Measurements from ENCODE around the gene PGM5.

The PGM5 gene

DNA sequence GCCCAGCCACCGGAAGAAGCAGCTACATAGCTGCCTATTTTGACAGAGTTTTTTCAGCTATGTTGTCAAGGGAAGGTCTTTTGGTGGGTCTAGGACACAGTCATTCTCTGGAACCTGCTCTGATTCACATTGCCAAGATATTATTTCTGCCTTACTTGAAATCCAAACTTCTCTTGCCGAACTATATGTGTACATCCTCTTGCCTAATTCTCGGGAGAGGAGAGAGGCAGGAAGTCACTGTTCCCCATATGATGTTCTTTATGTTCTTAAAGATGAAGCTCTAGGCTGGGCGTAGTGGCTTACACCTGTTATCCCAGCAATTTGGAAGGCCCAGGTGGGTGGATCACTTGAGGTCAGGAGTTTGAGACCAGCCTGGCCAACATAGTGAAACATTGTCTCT is 175.7 kb downstream of the PGM5 start:
- H3K9me3 ChIP-seq (ENCODE audit: insufficient read depth, low read depth, low read length): no peaks in the 10 kb centered on the region
- no peaks in the 10 kb centered on the region for H3K36me3 ChIP-seq (ENCODE audit: insufficient read depth, low read length)
- H4K20me1 ChIP-seq (ENCODE audit: insufficient read depth, low read length, poor library complexity, severe bottlenecking): no peaks in the 10 kb centered on the region
- TF ChIP-seq EZH2phosphoT487 (IDR thresholded peaks at IDR 0.05; ENCODE audit: borderline replicate concordance): no peak
- TF ChIP-seq, protein P1, sequence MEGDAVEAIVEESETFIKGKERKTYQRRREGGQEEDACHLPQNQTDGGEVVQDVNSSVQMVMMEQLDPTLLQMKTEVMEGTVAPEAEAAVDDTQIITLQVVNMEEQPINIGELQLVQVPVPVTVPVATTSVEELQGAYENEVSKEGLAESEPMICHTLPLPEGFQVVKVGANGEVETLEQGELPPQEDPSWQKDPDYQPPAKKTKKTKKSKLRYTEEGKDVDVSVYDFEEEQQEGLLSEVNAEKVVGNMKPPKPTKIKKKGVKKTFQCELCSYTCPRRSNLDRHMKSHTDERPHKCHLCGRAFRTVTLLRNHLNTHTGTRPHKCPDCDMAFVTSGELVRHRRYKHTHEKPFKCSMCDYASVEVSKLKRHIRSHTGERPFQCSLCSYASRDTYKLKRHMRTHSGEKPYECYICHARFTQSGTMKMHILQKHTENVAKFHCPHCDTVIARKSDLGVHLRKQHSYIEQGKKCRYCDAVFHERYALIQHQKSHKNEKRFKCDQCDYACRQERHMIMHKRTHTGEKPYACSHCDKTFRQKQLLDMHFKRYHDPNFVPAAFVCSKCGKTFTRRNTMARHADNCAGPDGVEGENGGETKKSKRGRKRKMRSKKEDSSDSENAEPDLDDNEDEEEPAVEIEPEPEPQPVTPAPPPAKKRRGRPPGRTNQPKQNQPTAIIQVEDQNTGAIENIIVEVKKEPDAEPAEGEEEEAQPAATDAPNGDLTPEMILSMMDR (conservative IDR thresholded peaks at IDR 0.05; ENCODE audit: low read length): no peak
- no peak overlapping the region for H3K9ac ChIP-seq (ENCODE audit: low read depth, low read length, poor library complexity, severe bottlenecking)
- H3K4me2 ChIP-seq (ENCODE audit: low read depth, low read length, poor library complexity, severe bottlenecking): no peak overlapping the region
- H3K4me1 ChIP-seq (ENCODE audit: insufficient read depth, low read length, poor library complexity, severe bottlenecking): no peaks in the 10 kb centered on the region
- H3K27me3 ChIP-seq (ENCODE audit: insufficient read depth, low read length, poor library complexity, severe bottlenecking): no peaks in the 10 kb centered on the region
- H3K79me2 ChIP-seq (ENCODE audit: insufficient read depth, low read length): no peaks in the 10 kb centered on the region
- no peaks in the 10 kb centered on the region for H3F3A ChIP-seq (ENCODE audit: low read depth)
- no peak overlapping the region for H2AFZ ChIP-seq (ENCODE audit: low read length)
- no peak overlapping the region for H3K4me3 ChIP-seq (ENCODE audit: low read length, poor library complexity, severe bottlenecking)
- no peaks in the 10 kb centered on the region for H3K9me2 ChIP-seq (replicated peaks; ENCODE audit: low read depth, low read length)

DNA sequence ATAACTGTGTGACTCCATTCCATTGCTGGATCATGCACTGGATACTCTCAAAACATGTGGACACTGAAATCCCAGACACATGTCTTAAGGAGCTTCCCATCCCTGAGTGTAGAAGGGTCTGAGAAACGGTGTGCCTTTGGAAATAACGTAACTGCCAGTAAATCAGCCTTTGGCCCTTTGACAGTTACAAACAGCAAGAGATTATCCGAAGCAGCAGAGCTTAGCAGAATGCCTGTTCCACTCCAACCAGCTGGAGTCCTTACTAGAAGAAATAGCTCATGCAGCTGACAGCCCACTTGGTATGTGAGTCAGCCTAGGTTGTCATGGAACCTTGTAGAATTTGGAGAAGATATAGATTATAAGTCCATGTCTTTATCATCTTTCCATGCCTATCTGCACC is 177.3 kb downstream of the PGM5 start:
- Histone ChIP-seq H2AFZ (ENCODE audit: low read length) (no peak overlapping the region), H3K4me3 (ENCODE audit: low read length, poor library complexity, severe bottlenecking) (no peak overlapping the region), H4K20me1 (ENCODE audit: insufficient read depth, low read length, poor library complexity, severe bottlenecking) (no peaks in the 10 kb centered on the region), H3K36me3 (ENCODE audit: insufficient read depth, low read length) (no peaks in the 10 kb centered on the region), H3K9me3 (ENCODE audit: insufficient read depth, low read depth, low read length) (no peaks in the 10 kb centered on the region), H3K4me1 (ENCODE audit: insufficient read depth, low read length, poor library complexity, severe bottlenecking) (no peaks in the 10 kb centered on the region), H3K9ac (ENCODE audit: low read depth, low read length, poor library complexity, severe bottlenecking) (no peak overlapping the region), H3K4me2 (ENCODE audit: low read depth, low read length, poor library complexity, severe bottlenecking) (no peak overlapping the region), H3K9me2 (replicated peaks; ENCODE audit: low read depth, low read length) (no peaks in the 10 kb centered on the region), H3F3A (ENCODE audit: low read depth) (no peaks in the 10 kb centered on the region), H3K79me2 (ENCODE audit: insufficient read depth, low read length) (no peaks in the 10 kb centered on the region), H3K27me3 (ENCODE audit: insufficient read depth, low read length, poor library complexity, severe bottlenecking) (no peaks in the 10 kb centered on the region)
- TF ChIP-seq, protein P1 (conservative IDR thresholded peaks at IDR 0.05; ENCODE audit: low read length): no peak
- no peak for TF ChIP-seq EZH2phosphoT487 (IDR thresholded peaks at IDR 0.05; ENCODE audit: borderline replicate concordance)

DNA sequence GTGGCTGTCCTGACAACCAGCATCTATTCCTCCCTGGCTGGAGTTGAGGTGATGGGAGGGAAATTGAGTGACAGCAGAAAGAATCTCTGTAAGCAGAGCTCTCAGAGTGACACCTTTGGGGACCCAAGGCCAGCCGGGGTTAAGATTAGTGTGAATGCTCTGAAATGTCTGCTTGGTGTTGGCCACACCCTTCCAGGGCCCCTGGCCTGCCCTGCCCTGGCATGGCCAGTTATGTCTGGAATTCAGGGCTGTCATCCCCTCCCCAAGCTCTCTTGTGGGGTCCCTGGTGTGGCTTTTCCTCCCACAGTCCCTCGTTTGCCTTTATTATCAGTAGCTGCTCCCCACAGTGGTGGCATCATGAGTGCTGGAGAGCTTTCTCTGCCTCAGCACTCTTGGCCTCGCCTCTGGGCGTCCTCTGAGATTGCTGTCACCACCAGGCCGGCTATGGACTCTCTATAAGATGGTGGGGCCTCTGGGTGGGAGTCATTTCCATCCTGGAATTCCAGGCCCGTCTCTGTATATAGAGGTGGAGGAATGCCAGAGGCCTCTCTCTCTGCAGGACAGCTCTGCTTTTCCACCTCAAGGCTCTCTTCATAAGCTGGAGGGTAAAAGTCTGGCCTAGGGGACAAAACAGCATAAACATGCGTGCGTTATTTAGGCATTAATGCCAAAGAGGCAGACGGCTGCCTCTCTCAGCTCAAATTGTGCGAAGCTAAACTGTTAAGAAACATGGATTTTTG is 180.6 kb downstream of the PGM5 start:
- H3K36me3 ChIP-seq (ENCODE audit: insufficient read depth, low read length): no peaks in the 10 kb centered on the region
- no peak overlapping the region for H2AFZ ChIP-seq (ENCODE audit: low read length)
- no peaks in the 10 kb centered on the region for H3K4me1 ChIP-seq (ENCODE audit: insufficient read depth, low read length, poor library complexity, severe bottlenecking)
- H3K9me2 ChIP-seq (replicated peaks; ENCODE audit: low read depth, low read length): no peaks in the 10 kb centered on the region
- H3K4me3 ChIP-seq (ENCODE audit: low read length, poor library complexity, severe bottlenecking): no peak overlapping the region
- no peak overlapping the region for H3K9ac ChIP-seq (ENCODE audit: low read depth, low read length, poor library complexity, severe bottlenecking)
- no peaks in the 10 kb centered on the region for H3K9me3 ChIP-seq (ENCODE audit: insufficient read depth, low read depth, low read length)
- no peaks in the 10 kb centered on the region for H3K79me2 ChIP-seq (ENCODE audit: insufficient read depth, low read length)
- no peak overlapping the region for H3K4me2 ChIP-seq (ENCODE audit: low read depth, low read length, poor library complexity, severe bottlenecking)
- no peaks in the 10 kb centered on the region for H3F3A ChIP-seq (ENCODE audit: low read depth)
- no peaks in the 10 kb centered on the region for H3K27me3 ChIP-seq (ENCODE audit: insufficient read depth, low read length, poor library complexity, severe bottlenecking)
- H4K20me1 ChIP-seq (ENCODE audit: insufficient read depth, low read length, poor library complexity, severe bottlenecking): no peaks in the 10 kb centered on the region
- TF ChIP-seq, protein P1 (conservative IDR thresholded peaks at IDR 0.05; ENCODE audit: low read length): no peak
- no peak for TF ChIP-seq EZH2phosphoT487 (IDR thresholded peaks at IDR 0.05; ENCODE audit: borderline replicate concordance)
